ENCODE data around the gene SLC7A9.

The SLC7A9 gene

DNA sequence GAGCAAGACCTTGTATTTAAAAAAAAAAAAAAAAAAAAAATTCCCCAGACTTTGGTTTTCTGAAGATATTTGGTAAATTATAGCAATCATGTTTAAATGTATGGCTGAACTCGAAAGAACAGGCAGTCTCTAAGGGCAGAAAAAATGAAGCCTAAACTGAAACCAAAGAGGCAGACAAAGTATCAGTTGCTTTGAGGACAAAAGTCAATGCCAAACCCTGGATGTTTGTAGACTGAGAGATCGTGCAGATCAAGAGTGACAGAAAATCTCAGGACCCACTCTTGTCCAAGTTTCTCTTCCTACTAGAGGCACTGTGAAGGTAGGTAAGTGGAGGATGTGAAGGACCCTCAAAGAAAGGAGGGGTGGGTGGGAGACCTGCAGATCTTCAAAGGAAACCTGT, 11.1 kb upstream of the SLC7A9 start:
- H3K4me3 Mint-ChIP-seq, result no peak overlapping the region
- H3K36me3 Mint-ChIP-seq (ENCODE audit: low read depth), result peaks cover 29% of the 10 kb centered on the region
- TF ChIP-seq, protein P1, sequence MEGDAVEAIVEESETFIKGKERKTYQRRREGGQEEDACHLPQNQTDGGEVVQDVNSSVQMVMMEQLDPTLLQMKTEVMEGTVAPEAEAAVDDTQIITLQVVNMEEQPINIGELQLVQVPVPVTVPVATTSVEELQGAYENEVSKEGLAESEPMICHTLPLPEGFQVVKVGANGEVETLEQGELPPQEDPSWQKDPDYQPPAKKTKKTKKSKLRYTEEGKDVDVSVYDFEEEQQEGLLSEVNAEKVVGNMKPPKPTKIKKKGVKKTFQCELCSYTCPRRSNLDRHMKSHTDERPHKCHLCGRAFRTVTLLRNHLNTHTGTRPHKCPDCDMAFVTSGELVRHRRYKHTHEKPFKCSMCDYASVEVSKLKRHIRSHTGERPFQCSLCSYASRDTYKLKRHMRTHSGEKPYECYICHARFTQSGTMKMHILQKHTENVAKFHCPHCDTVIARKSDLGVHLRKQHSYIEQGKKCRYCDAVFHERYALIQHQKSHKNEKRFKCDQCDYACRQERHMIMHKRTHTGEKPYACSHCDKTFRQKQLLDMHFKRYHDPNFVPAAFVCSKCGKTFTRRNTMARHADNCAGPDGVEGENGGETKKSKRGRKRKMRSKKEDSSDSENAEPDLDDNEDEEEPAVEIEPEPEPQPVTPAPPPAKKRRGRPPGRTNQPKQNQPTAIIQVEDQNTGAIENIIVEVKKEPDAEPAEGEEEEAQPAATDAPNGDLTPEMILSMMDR (IDR thresholded peaks at IDR 0.05; ENCODE audit: unreplicated experiment in 3 of 3), result no peak
- H3K4me1 Mint-ChIP-seq, result no peaks in the 10 kb centered on the region
- H3K9me3 Mint-ChIP-seq, result no peaks in the 10 kb centered on the region
- no peaks in the 10 kb centered on the region for H3K27me3 Mint-ChIP-seq (ENCODE audit: low read depth)
- no peak overlapping the region for H3K27ac Mint-ChIP-seq

DNA sequence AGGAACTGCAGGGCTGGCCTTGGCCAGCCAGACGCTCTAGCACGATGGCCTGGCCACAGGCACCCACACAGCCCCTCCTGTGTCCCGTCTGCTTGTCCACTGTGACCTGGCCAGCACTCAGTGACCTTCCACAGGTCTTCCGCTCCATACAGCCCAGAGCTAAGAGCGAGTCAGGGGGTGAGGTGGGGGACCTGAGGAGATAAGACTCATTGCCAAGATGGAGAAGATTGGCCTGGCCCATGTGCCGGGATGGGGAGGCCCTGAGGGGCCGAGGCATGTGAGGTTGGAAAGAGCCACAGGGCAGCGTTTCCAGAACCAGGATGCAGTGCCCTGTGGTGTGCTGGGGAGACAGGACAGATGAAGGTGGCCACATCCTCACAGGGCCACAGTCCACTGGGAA, 10.2 kb upstream of the SLC7A9 start:
- Mint-ChIP-seq H3K27me3 (ENCODE audit: low read depth) (no peaks in the 10 kb centered on the region), H3K36me3 (ENCODE audit: low read depth) (peaks cover 27% of the 10 kb centered on the region), H3K4me3 (no peak overlapping the region), H3K4me1 (no peaks in the 10 kb centered on the region), H3K9me3 (no peaks in the 10 kb centered on the region), H3K27ac (no peak overlapping the region)
- TF ChIP-seq, protein P1 (IDR thresholded peaks at IDR 0.05; ENCODE audit: unreplicated experiment in 3 of 3), result no peak

DNA sequence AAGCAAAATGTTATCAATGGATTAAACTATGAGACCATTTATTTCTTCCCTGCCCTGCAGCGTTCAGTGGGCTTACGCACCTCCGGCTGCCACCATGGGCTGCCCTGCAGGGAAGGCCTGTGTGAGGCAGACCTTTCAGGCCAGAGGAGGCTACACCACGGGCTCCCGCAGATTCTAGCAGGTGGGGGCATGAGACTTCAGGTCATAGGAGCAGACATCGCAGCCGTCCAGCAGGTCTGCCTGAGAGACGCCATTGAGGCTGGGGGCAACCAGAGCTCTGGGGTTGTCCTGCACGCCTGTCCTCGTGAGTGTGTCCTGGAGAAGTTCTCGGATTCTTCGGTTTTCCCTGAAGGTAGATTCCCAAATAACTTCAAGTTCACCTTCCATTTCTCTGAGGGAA, 9.4 kb upstream of the SLC7A9 start:
- Mint-ChIP-seq H3K27ac (no peak overlapping the region), H3K9me3 (no peaks in the 10 kb centered on the region), H3K4me3 (no peak overlapping the region), H3K27me3 (ENCODE audit: low read depth) (no peaks in the 10 kb centered on the region), H3K4me1 (no peaks in the 10 kb centered on the region), H3K36me3 (ENCODE audit: low read depth) (peaks cover 25% of the 10 kb centered on the region)
- TF ChIP-seq, protein P1 (IDR thresholded peaks at IDR 0.05; ENCODE audit: unreplicated experiment in 3 of 3), result no peak

DNA sequence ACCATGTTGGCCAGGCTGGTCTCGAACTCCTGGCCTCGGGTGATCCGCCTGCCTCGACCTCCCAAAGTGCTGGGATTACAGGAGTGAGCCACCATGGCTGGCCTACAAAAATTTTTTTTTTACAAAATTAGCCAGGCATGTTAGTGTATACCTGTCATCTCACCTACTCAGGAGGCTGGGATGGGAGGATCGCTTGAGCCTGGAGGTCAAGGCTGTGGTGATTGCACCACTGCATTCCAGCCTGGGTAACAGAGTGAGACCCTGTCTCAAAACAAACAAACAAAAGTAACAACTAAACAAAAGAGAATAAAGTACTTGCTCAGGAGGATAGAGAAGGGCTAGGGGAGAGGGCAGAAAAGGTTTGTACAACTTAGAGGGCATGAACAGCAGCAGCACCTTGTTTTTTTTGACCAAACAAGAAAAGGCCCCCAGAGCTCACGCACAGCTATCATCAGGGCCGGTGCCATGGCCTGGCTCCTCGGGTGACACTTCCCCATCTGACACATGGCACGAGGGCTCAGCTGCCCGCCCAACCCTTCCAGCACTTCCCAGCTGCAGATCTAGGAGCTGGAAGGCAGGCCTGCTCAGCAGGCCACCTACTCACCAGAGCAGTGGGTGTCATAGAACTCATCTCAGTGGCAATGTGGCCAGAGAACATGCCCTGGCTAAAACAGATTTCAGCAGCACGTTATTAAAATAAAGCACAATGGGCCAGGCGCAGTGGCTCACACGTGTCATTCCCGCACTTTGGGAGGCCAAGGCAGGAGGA, 8.6 kb upstream of the SLC7A9 start:
- H3K4me1 Mint-ChIP-seq, result no peaks in the 10 kb centered on the region
- H3K9me3 Mint-ChIP-seq, result no peaks in the 10 kb centered on the region
- H3K36me3 Mint-ChIP-seq (ENCODE audit: low read depth), result peaks cover 21% of the 10 kb centered on the region
- no peak overlapping the region for H3K27ac Mint-ChIP-seq
- H3K4me3 Mint-ChIP-seq, result no peak overlapping the region
- TF ChIP-seq, protein P1 (IDR thresholded peaks at IDR 0.05; ENCODE audit: unreplicated experiment in 3 of 3), result no peak
- H3K27me3 Mint-ChIP-seq (ENCODE audit: low read depth), result no peaks in the 10 kb centered on the region

DNA sequence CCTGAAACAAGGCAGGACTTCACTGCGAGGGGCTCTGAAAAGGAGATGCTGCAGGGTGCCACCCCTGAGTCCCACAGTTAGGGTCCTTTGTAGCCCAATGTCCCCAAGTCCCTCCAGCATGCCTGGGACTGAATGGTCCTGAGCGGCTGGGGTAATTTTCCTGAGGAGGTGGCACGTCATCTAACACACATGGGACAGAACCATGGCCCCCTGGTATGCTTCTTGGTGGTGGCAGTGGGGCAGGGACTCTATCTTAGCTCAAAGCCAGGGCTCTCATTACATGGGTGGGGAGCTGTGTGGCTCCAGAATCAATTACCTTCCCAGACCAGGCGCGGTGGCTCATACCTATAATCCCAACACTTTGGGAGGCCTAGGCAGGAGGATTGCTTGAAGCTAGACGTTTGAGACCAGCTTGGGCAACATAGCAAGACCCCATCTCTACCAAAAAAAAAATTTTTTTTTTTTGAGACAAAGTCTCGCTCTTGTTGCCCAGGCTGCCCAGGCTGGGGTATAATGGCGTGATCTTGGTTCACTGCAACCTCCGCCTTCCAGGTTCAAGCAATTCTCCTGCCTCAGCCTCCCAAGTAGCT, 7.9 kb upstream of the SLC7A9 start:
- H3K27ac Mint-ChIP-seq, result no peak overlapping the region
- H3K9me3 Mint-ChIP-seq, result no peaks in the 10 kb centered on the region
- no peaks in the 10 kb centered on the region for H3K27me3 Mint-ChIP-seq (ENCODE audit: low read depth)
- TF ChIP-seq, protein P1 (IDR thresholded peaks at IDR 0.05; ENCODE audit: unreplicated experiment in 3 of 3), result no peak
- no peaks in the 10 kb centered on the region for H3K4me1 Mint-ChIP-seq
- H3K36me3 Mint-ChIP-seq (ENCODE audit: low read depth), result peaks cover 21% of the 10 kb centered on the region
- H3K4me3 Mint-ChIP-seq, result no peak overlapping the region

DNA sequence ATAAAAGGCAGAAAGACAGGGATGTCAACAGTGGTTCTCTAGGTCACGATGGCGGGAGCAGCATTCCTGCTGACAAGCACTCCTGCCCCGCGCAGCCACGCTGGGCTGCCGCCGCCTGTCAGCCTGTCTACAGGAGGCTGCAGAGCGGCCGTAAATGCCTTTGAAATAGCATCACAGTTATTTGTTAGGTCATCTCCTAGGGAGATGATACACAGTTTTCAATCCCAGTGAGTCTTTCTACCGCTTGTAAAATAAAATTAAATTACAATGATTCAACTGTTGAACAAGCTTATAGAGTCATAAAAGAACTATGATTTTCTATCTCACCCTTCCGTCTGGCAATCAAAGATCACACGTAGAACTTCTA, 7.3 kb upstream of the SLC7A9 start:
- Mint-ChIP-seq H3K4me1 (no peaks in the 10 kb centered on the region), H3K9me3 (no peaks in the 10 kb centered on the region), H3K36me3 (ENCODE audit: low read depth) (peaks cover 21% of the 10 kb centered on the region), H3K27me3 (ENCODE audit: low read depth) (no peaks in the 10 kb centered on the region), H3K4me3 (no peak overlapping the region), H3K27ac (no peak overlapping the region)
- TF ChIP-seq, protein P1 (IDR thresholded peaks at IDR 0.05; ENCODE audit: unreplicated experiment in 3 of 3), result no peak

Measured in nephron (organoid).